GM23248 (cell line): ENCODE measurements around the gene LSS.

Source experiments
- EZH2 ChIP-seq: fragments of 200-600 bp; sonication (generic); IDR thresholded peaks from 2 replicates; pipeline ENCODE4 v1.6.1; 2018; ENCODE audit warnings: antibody characterized with exemption, mild to moderate bottlenecking; ENCODE audit not compliant: insufficient read depth, poor library complexity, severe bottlenecking
- EZH2phosphoT487 ChIP-seq: fragments of 200-600 bp; sonication (generic); IDR thresholded peaks from 2 replicates; pipeline ENCODE4 v1.6.1; 2018; ENCODE audit warnings: antibody characterized with exemption, moderate library complexity, mild to moderate bottlenecking, low read depth; ENCODE audit not compliant: insufficient read depth

GRCh38 chr21:46203203-46203600 is 25.4 kb downstream of the LSS start:
- TF ChIP-seq EZH2 (no peak), EZH2phosphoT487 (no peak)
